CD14-positive monocyte (primary cell): Measurements from ENCODE around the gene SPI1. TPM values are rescaled to one million over a fixed set of nuclear protein-coding genes. Genes with fewer than 3 reads are reported as not detected.

Experiments
- DNase-seq, 3 donors: peaks; one replicate each; pipeline ENCODE4 v3.0.0-alpha.2; 2011 to 2022
- H2AFZ ChIP-seq: 2 replicates; pipeline ENCODE4 v1.6.0; 2012; ENCODE audit warnings: mild to moderate bottlenecking, low read depth, low read length, inconsistent platforms; ENCODE audit not compliant: insufficient read depth, poor library complexity, severe bottlenecking
- H3K27ac ChIP-seq, 2 donors: 1 replicate in 1 of 2; 2 replicates in 1 of 2; pipeline ENCODE4 v1.5.1; 2012 to 2013; ENCODE audit warnings: low read length in 2 of 2, control low read depth in 1 of 2, inconsistent platforms in 1 of 2, low read depth in 1 of 2, mild to moderate bottlenecking in 1 of 2
- H3K27me3 ChIP-seq, 2 donors: one replicate each; pipeline versions ENCODE4 v1.6.0 to v1.6.1; 2011 to 2013; ENCODE audit warnings: low read length in 2 of 2; ENCODE audit not compliant: control insufficient read depth in 2 of 2, insufficient read depth in 2 of 2
- H3K36me3 ChIP-seq, 2 donors: replicated peaks in 1 of 2; 1 replicate in 1 of 2; 2 replicates in 1 of 2; pipeline versions ENCODE4 v1.5.1 to v1.6.1; 2012 to 2013; ENCODE audit warnings: low read length in 2 of 2, control low read depth in 1 of 2, inconsistent platforms in 1 of 2, mild to moderate bottlenecking in 1 of 2; ENCODE audit not compliant: insufficient read depth in 2 of 2, control insufficient read depth in 1 of 2
- H3K4me1 ChIP-seq, 2 donors: 1 replicate in 1 of 2; 2 replicates in 1 of 2; pipeline versions ENCODE4 v1.5.1 to v1.6.1; 2012 to 2013; ENCODE audit warnings: low read length in 2 of 2, control low read depth in 1 of 2, inconsistent platforms in 1 of 2, mild to moderate bottlenecking in 1 of 2, moderate library complexity in 1 of 2; ENCODE audit not compliant: insufficient read depth in 2 of 2, control insufficient read depth in 1 of 2
- H3K4me2 ChIP-seq: replicated peaks from 2 replicates; pipeline ENCODE3; 2012; ENCODE audit warnings: low read length, moderate library complexity, mild to moderate bottlenecking; ENCODE audit not compliant: poor library complexity, severe bottlenecking; ENCODE audit errors: extremely low read depth
- H3K4me3 ChIP-seq, 3 experiments: fragments of 200-600 bp in 1 of 3; sonication (generic) in 1 of 3; replicated peaks in 1 of 3; 1 replicate in 2 of 3; 2 replicates in 1 of 3; pipeline ENCODE4 v1.5.1; 2011 to 2013; ENCODE audit warnings: low read length in 3 of 3, mild to moderate bottlenecking in 3 of 3, control low read depth in 2 of 3, low read depth in 2 of 3, inconsistent platforms in 1 of 3, moderate library complexity in 1 of 3
- H3K79me2 ChIP-seq: 2 replicates; pipeline ENCODE4 v1.6.0; 2012; ENCODE audit warnings: mild to moderate bottlenecking, control low read depth, inconsistent platforms, low read length, moderate library complexity; ENCODE audit not compliant: insufficient read depth
- H3K9ac ChIP-seq: 2 replicates; pipeline ENCODE4 v1.6.0; 2017; ENCODE audit warnings: low read length, mild to moderate bottlenecking; ENCODE audit not compliant: insufficient read depth, poor library complexity, severe bottlenecking
- H3K9me3 ChIP-seq, 2 donors: replicated peaks in 1 of 2; 1 replicate in 1 of 2; 2 replicates in 1 of 2; pipeline versions ENCODE4 v1.5.1 to v1.6.1; 2012 to 2013; ENCODE audit warnings: low read length in 2 of 2, control low read depth in 1 of 2; ENCODE audit not compliant: control insufficient read depth in 1 of 2, insufficient read depth in 1 of 2
- H4K20me1 ChIP-seq: 2 replicates; pipeline ENCODE4 v1.6.0; 2012; ENCODE audit warnings: mild to moderate bottlenecking, low read length, control low read depth, moderate library complexity; ENCODE audit not compliant: insufficient read depth
- H3K27ac Mint-ChIP-seq, 7 donors: one replicate each; pipeline ENCODE4 v1.8.0; 2020; ENCODE audit warnings: mild to moderate bottlenecking in 7 of 7, mixed read lengths in 7 of 7, moderate library complexity in 6 of 7, inconsistent platforms in 2 of 7
- H3K27me3 Mint-ChIP-seq, 3 donors: one replicate each; pipeline ENCODE4 v1.8.0; 2021 to 2022; ENCODE audit warnings: low read depth in 3 of 3, mild to moderate bottlenecking in 3 of 3, mixed read lengths in 3 of 3, moderate library complexity in 3 of 3, inconsistent platforms in 1 of 3
- H3K36me3 Mint-ChIP-seq, 2 donors: one replicate each; pipeline ENCODE4 v1.8.0; 2020; ENCODE audit warnings: mixed read lengths in 2 of 2, inconsistent platforms in 1 of 2, mild to moderate bottlenecking in 1 of 2
- H3K4me1 Mint-ChIP-seq: one replicate; pipeline ENCODE4 v1.8.0; 2020; ENCODE audit warnings: mild to moderate bottlenecking, mixed read lengths
- H3K4me3 Mint-ChIP-seq, 2 donors: one replicate each; pipeline ENCODE4 v1.8.0; 2020; ENCODE audit warnings: mild to moderate bottlenecking in 2 of 2, mixed read lengths in 2 of 2, moderate library complexity in 1 of 2
- H3K9me3 Mint-ChIP-seq, 7 donors: one replicate each; pipeline ENCODE4 v1.8.0; 2020 to 2022; ENCODE audit warnings: mixed read lengths in 7 of 7, mild to moderate bottlenecking in 6 of 7, moderate library complexity in 6 of 7, inconsistent platforms in 2 of 7
- WGBS: methylation state at CpG from one replicate; pipeline ENCODE4 v1.1.5; 2013; ENCODE audit warnings: missing lambda C conversion rate; ENCODE audit not compliant: insufficient coverage; 5-methylcytosine and 5-hydroxymethylcytosine counted together
- intact Hi-C, 2 donors: fragments of 100-400 bp; cut with micrococcal nuclease; formaldehyde crosslinking; loops; one replicate each; pipeline versions ENCODE4 v1.15.0 to v1.15.1; 2023
- polyA plus RNA-seq, 3 donors: library from polyadenylated mRNA; depleted of rRNA in 1 of 3; unstranded in 2 of 3; stranded (reverse) in 1 of 3; fragments of 300-500 nt in 2 of 3; fragments of >200 nt in 1 of 3; fragmentation: Illumina TruSeq in 2 of 3; gene quantifications; 1 replicate in 2 of 3; 2 replicates in 1 of 3; pipeline ENCODE4 v1.2.3, GENCODE V29; 2012 to 2021
- TF ChIP-seq, protein P1 (sequence below): fragments of 200-600 bp; IDR thresholded peaks from one replicate; pipeline ENCODE4 v1.8.0; 2022; ENCODE audit warnings: antibody characterized with exemption, mild to moderate bottlenecking

SPI1 gene
- polyA plus RNA-seq, 3 donors: 156 to 914 (median 223) TPM

DNA sequence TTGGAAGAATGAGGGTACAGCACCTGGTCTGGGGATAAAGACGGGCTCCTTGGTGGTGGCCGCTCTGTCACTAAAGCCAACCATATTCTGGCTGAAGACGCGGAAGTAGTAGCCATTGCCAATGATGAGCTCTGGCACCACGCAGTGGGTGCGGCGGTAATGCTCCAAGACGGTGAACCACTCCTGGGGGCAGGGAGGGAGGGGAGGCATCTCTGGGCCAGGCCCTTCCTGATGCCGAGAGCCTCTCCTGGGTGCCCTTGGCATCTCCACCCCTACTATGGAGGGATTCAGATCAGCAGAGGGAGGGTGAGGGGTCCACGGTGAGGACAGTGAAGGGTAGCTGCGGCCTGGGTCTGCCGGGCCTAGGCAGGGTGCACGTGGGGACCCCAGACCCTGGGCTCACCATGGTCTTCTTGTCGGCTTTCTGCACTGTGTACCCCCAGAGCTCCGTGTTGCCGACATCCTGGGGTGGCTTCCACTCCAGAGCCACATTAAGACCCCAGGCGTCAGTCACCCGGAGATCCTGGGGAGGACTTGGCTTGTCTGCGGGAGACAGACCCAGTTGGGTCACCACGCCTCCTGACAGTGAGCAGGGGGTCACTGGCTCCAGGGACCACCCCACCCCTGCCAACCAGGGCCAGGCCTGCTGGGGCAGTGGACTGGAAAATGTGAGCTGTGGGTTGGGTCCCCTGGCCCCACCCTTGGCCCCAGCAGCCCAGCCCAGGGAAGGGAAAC is 45.4 kb downstream of the SPI1 start:
- Histone ChIP-seq H3K4me1 (peaks cover 0 to 6% of the 10 kb centered on the region in 2 donors), H3K36me3 (peaks cover 5 to 33% of the 10 kb centered on the region in 2 donors), H2AFZ (no peak overlapping the region), H3K79me2 (no peaks in the 10 kb centered on the region), H3K27me3 (no peaks in the 10 kb centered on the region), H4K20me1 (peaks cover 24% of the 10 kb centered on the region), H3K9me3 (no peaks in the 10 kb centered on the region), H3K27ac (no peak overlapping the region), H3K9ac (no peak overlapping the region), H3K4me2 (no peak overlapping the region), H3K4me3 (no peak overlapping the region)
- TF ChIP-seq, protein P1, sequence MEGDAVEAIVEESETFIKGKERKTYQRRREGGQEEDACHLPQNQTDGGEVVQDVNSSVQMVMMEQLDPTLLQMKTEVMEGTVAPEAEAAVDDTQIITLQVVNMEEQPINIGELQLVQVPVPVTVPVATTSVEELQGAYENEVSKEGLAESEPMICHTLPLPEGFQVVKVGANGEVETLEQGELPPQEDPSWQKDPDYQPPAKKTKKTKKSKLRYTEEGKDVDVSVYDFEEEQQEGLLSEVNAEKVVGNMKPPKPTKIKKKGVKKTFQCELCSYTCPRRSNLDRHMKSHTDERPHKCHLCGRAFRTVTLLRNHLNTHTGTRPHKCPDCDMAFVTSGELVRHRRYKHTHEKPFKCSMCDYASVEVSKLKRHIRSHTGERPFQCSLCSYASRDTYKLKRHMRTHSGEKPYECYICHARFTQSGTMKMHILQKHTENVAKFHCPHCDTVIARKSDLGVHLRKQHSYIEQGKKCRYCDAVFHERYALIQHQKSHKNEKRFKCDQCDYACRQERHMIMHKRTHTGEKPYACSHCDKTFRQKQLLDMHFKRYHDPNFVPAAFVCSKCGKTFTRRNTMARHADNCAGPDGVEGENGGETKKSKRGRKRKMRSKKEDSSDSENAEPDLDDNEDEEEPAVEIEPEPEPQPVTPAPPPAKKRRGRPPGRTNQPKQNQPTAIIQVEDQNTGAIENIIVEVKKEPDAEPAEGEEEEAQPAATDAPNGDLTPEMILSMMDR: no peak
- WGBS: 100% methylated on average over 13 of the region's 20 CpGs
- Mint-ChIP-seq H3K27ac (no peak overlapping the region), H3K4me3 (no peak overlapping the region), H3K27me3 (peaks cover 0 to 1% (median 0%) of the 10 kb centered on the region in 3 donors), H3K9me3 (peaks cover 0 to 3% (median 0%) of the 10 kb centered on the region in 7 donors), H3K36me3 (peaks cover 36 to 63% of the 10 kb centered on the region in 2 donors), H3K4me1 (peaks cover 5% of the 10 kb centered on the region)
- intact Hi-C loops: loop anchor here in 1 of 2 donors (5.0 kb wide), 1 partner anchor 79 kb away; no protein-coding TSS in a partner anchor
- DNase-seq: no peak

DNA sequence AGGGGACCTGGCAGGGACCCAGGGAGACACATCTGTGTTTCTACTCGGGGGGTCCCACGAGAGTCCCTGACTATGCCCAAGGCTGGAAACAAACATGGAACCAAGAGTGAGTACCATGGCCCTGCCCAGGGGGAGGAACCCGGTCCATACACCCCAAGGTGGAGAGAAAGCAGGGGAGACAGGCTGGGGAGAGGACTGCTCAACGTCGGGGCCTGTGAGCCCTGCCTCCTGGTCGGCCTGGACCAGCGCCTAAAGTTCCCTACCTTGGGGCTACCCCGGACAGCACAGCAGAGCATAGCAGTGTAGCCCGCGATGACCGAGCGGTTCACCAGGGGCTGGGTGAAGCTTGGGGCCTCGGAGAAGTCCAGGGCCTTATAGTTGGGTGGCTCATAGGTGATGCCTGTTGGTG is 46.0 kb downstream of the SPI1 start:
- no peak overlapping the region for H3K27ac ChIP-seq
- H2AFZ ChIP-seq: no peak overlapping the region
- H3K79me2 ChIP-seq: no peaks in the 10 kb centered on the region
- intact Hi-C loops: loop anchor here in 1 of 2 donors (5.0 kb wide), 1 partner anchor 80 kb away; no protein-coding TSS in a partner anchor
- H3K4me2 ChIP-seq: no peak overlapping the region
- peaks cover 24% of the 10 kb centered on the region for H4K20me1 ChIP-seq
- peaks cover 0 to 6% of the 10 kb centered on the region in 2 donors for H3K4me1 ChIP-seq
- H3K4me3 ChIP-seq: no peak overlapping the region
- TF ChIP-seq, protein P1: no peak
- H3K27me3 ChIP-seq: no peaks in the 10 kb centered on the region
- peaks cover 5 to 26% of the 10 kb centered on the region in 2 donors for H3K36me3 ChIP-seq
- H3K27me3 Mint-ChIP-seq: no peaks in the 10 kb centered on the region
- H3K9ac ChIP-seq: no peak overlapping the region
- no peak overlapping the region for H3K4me3 Mint-ChIP-seq
- H3K4me1 Mint-ChIP-seq: peaks cover 8% of the 10 kb centered on the region
- peak overlapping the region in 1 of 7 donors; percentile 8 for H3K27ac Mint-ChIP-seq
- WGBS: 95% methylated on average over 10 of the region's 13 CpGs
- no peak for DNase-seq
- peaks cover 36 to 64% of the 10 kb centered on the region in 2 donors for H3K36me3 Mint-ChIP-seq
- H3K9me3 Mint-ChIP-seq: no peaks in the 10 kb centered on the region
- H3K9me3 ChIP-seq: no peaks in the 10 kb centered on the region
